HEK293 (cell line): ENCODE results near the gene BFAR.
A peak's percentile ranks its signal among the peaks of the same experiment; 100 is the strongest.

Experiments used
- CTCF ChIA-PET: fragments of 350-600 bp; formaldehyde crosslinking; extraction: SDS; loops from one replicate; lab custom pipeline; 2021; ENCODE audit warnings: antibody characterized with exemption; lab: Yijun Ruan, JAX
- POLR2A ChIA-PET: fragments of 300-600 bp; formaldehyde crosslinking; extraction: SDS; loops from one replicate; lab custom pipeline; 2020; ENCODE audit warnings: antibody characterized with exemption, inconsistent platforms; lab: Yijun Ruan, JAX
- H3K27ac ChIP-seq: fragments of 200-500 bp; sonication (Bioruptor generic); 2 replicates; pipeline ENCODE4 v1.5.1; 2014; ENCODE audit warnings: low read depth, low read length, control low read depth, inconsistent platforms; ENCODE audit errors: extremely low read depth
- H3K36me3 ChIP-seq, 2 experiments: fragments of 200-500 bp in 1 of 2; sonication (Bioruptor generic) in 1 of 2; 1 replicate in 1 of 2; 2 replicates in 1 of 2; pipeline ENCODE4 v1.5.1; 2014 to 2017; ENCODE audit warnings: inconsistent platforms in 2 of 2, low read length in 2 of 2; ENCODE audit not compliant: control insufficient read depth in 2 of 2, insufficient read depth in 1 of 2
- H3K4me1 ChIP-seq: fragments of 200-500 bp; sonication (Bioruptor generic); 2 replicates; pipeline ENCODE4 v1.5.1; 2014; ENCODE audit warnings: mild to moderate bottlenecking, low read length, inconsistent platforms; ENCODE audit not compliant: control insufficient read depth, insufficient read depth
- H3K4me3 ChIP-seq: 2 replicates; pipeline ENCODE4 v1.5.1; 2011; ENCODE audit warnings: low read depth, mild to moderate bottlenecking, control low read depth, low read length, moderate library complexity
- H3K9me3 ChIP-seq: fragments of 200-500 bp; sonication (Bioruptor generic); 2 replicates; pipeline ENCODE4 v1.5.1; 2014; ENCODE audit warnings: low read depth, low read length, inconsistent platforms; ENCODE audit not compliant: control insufficient read depth, insufficient read depth
- ATF2 ChIP-seq: fragments of 450-650 bp; formaldehyde crosslinking; IDR thresholded peaks from 2 replicates; pipeline ENCODE4 v1.5.1; 2016; ENCODE audit warnings: missing biosample characterization, missing genetic modification characterization, low read depth
- HOXC10 ChIP-seq: sonication (generic); formaldehyde crosslinking; IDR thresholded peaks from 2 replicates; pipeline ENCODE4 v1.8.1; 2023; ENCODE audit warnings: mild to moderate bottlenecking, missing genetic modification reagents
- KLF8 ChIP-seq: fragments of 450-650 bp; formaldehyde crosslinking; IDR thresholded peaks from 2 replicates; pipeline ENCODE4 v1.5.1; 2016; ENCODE audit warnings: missing biosample characterization, missing genetic modification characterization
- OVOL3 ChIP-seq: fragments of 450-650 bp; formaldehyde crosslinking; IDR thresholded peaks from 2 replicates; pipeline ENCODE4 v1.5.1; 2016; ENCODE audit warnings: missing biosample characterization, missing genetic modification characterization
- PBX3 ChIP-seq: sonication (generic); formaldehyde crosslinking; IDR thresholded peaks from 2 replicates; pipeline ENCODE4 v1.8.1; 2022; ENCODE audit warnings: mild to moderate bottlenecking, moderate library complexity, missing genetic modification reagents
- PRDM1 ChIP-seq: fragments of 450-650 bp; formaldehyde crosslinking; IDR thresholded peaks from 2 replicates; pipeline ENCODE4; 2016; ENCODE audit warnings: missing biosample characterization, missing genetic modification characterization
- RBAK ChIP-seq: fragments of 450-650 bp; formaldehyde crosslinking; IDR thresholded peaks from 2 replicates; pipeline ENCODE4 v1.5.1; 2016; ENCODE audit warnings: missing biosample characterization, missing genetic modification characterization
- SCRT1 ChIP-seq: fragments of 450-650 bp; formaldehyde crosslinking; IDR thresholded peaks from 2 replicates; pipeline ENCODE4 v1.5.1; 2016; ENCODE audit warnings: missing biosample characterization, missing genetic modification characterization, borderline replicate concordance
- SP3 ChIP-seq: fragments of 450-650 bp; formaldehyde crosslinking; IDR thresholded peaks from 2 replicates; pipeline ENCODE4 v1.5.1; 2016; ENCODE audit warnings: missing biosample characterization, missing genetic modification characterization
- ZBTB11 ChIP-seq: fragments of 450-650 bp; formaldehyde crosslinking; conservative IDR thresholded peaks from 2 replicates; pipeline ENCODE4 v1.5.1; 2016; ENCODE audit warnings: low read depth, missing biosample characterization, missing genetic modification characterization
- ZBTB17 ChIP-seq: fragments of 450-650 bp; formaldehyde crosslinking; IDR thresholded peaks from 2 replicates; pipeline ENCODE4 v1.5.1; 2016; ENCODE audit warnings: missing biosample characterization, missing genetic modification characterization
- ZNF175 ChIP-seq: fragments of 450-650 bp; formaldehyde crosslinking; IDR thresholded peaks from 2 replicates; pipeline ENCODE4 v1.5.1; 2016; ENCODE audit warnings: missing biosample characterization, missing genetic modification characterization
- ZNF223 ChIP-seq: fragments of 450-650 bp; formaldehyde crosslinking; IDR thresholded peaks from 2 replicates; pipeline ENCODE4 v1.5.1; 2016; ENCODE audit warnings: missing biosample characterization, missing genetic modification characterization
- ZNF26 ChIP-seq: fragments of 450-650 bp; formaldehyde crosslinking; IDR thresholded peaks from 2 replicates; pipeline ENCODE4 v1.5.1; 2016; ENCODE audit warnings: missing biosample characterization, missing genetic modification characterization
- ZNF266 ChIP-seq: fragments of 450-650 bp; formaldehyde crosslinking; IDR thresholded peaks from 2 replicates; pipeline ENCODE4 v1.5.1; 2016; ENCODE audit warnings: missing biosample characterization, missing genetic modification characterization, low read depth
- ZNF324 ChIP-seq: fragments of 450-650 bp; formaldehyde crosslinking; IDR thresholded peaks from 2 replicates; pipeline ENCODE4 v1.5.1; 2016; ENCODE audit warnings: missing biosample characterization, missing genetic modification characterization
- ZNF341 ChIP-seq: fragments of 450-650 bp; formaldehyde crosslinking; IDR thresholded peaks from 2 replicates; pipeline ENCODE4; 2016; ENCODE audit warnings: low read depth, missing biosample characterization, missing genetic modification characterization
- ZNF391 ChIP-seq: fragments of 450-650 bp; formaldehyde crosslinking; IDR thresholded peaks from 2 replicates; pipeline ENCODE4 v1.5.1; 2016; ENCODE audit warnings: low read depth, missing biosample characterization, missing genetic modification characterization, borderline replicate concordance
- ZNF416 ChIP-seq: fragments of 450-650 bp; formaldehyde crosslinking; IDR thresholded peaks from 2 replicates; pipeline ENCODE4 v1.5.1; 2016; ENCODE audit warnings: missing biosample characterization, missing genetic modification characterization
- ZNF433 ChIP-seq: fragments of 450-650 bp; formaldehyde crosslinking; IDR thresholded peaks from 2 replicates; pipeline ENCODE4 v1.5.1; 2016; ENCODE audit warnings: missing biosample characterization, missing genetic modification characterization, low read depth
- ZNF514 ChIP-seq: fragments of 450-650 bp; formaldehyde crosslinking; IDR thresholded peaks from 2 replicates; pipeline ENCODE4 v1.5.1; 2016; ENCODE audit warnings: missing biosample characterization, missing genetic modification characterization
- ZNF530 ChIP-seq: fragments of 450-650 bp; formaldehyde crosslinking; IDR thresholded peaks from 2 replicates; pipeline ENCODE4 v1.5.1; 2016; ENCODE audit warnings: low read depth, missing biosample characterization, missing genetic modification characterization
- ZNF549 ChIP-seq: fragments of 450-650 bp; IDR thresholded peaks from 2 replicates; pipeline ENCODE4 v1.5.1; 2018; ENCODE audit warnings: missing biosample characterization, missing genetic modification characterization, mild to moderate bottlenecking, inconsistent platforms, moderate library complexity
- ZNF571 ChIP-seq: fragments of 450-650 bp; formaldehyde crosslinking; IDR thresholded peaks from 2 replicates; pipeline ENCODE4 v1.5.0; 2017; ENCODE audit warnings: missing biosample characterization, missing genetic modification characterization
- ZNF670 ChIP-seq: fragments of 450-650 bp; formaldehyde crosslinking; IDR thresholded peaks from 2 replicates; pipeline ENCODE4 v1.5.1; 2016; ENCODE audit warnings: missing biosample characterization, missing genetic modification characterization, low read depth
- ZNF704 ChIP-seq: fragments of 450-650 bp; formaldehyde crosslinking; IDR thresholded peaks from 2 replicates; pipeline ENCODE4 v1.5.1; 2016; ENCODE audit warnings: missing biosample characterization, missing genetic modification characterization
- ZNF768 ChIP-seq: fragments of 450-650 bp; formaldehyde crosslinking; IDR thresholded peaks from 2 replicates; pipeline ENCODE4 v1.5.1; 2018; ENCODE audit warnings: missing biosample characterization, mild to moderate bottlenecking, missing genetic modification characterization
- ZSCAN4 ChIP-seq: fragments of 450-650 bp; formaldehyde crosslinking; IDR thresholded peaks from 2 replicates; pipeline ENCODE4 v1.5.1; 2017; ENCODE audit warnings: missing biosample characterization, missing genetic modification characterization

BFAR gene

GRCh38 chr16:14629612-14629918 lies 3.2 kb upstream of the BFAR start (continued):
- no peak for TF ChIP-seq ZNF26 (tag by site-specific recombination)
- TF ChIP-seq SCRT1 (tag by site-specific recombination), result no peak
- no peak for TF ChIP-seq ZNF223 (tag by site-specific recombination)
- TF ChIP-seq ATF2, result no peak
- no peak for TF ChIP-seq KLF8 (tag by site-specific recombination)
- no peak for TF ChIP-seq PRDM1
- TF ChIP-seq HOXC10 (CRISPR knock-in tag), result 0 out of 2 replicates have a peak, but pooled peaks have one; percentile 65
- TF ChIP-seq ZNF530, result no peak
- peak; percentile 70 for TF ChIP-seq ZBTB17 (tag by site-specific recombination)

GRCh38 chr16:14629919-14630619 lies 2.7 kb upstream of the BFAR start, which contains the start of gene PARN:
Gene PARN, minus strand, starts transcription at chr16:14630260. Its CDS starts 135 bp downstream, at chr16:14630125.
- peak within 1 kb of the TSS; percentile 71 for H3K4me3 ChIP-seq
- H3K9me3 ChIP-seq, result no peaks in the 10 kb centered on the region
- H3K4me1 ChIP-seq, result 0 out of 2 replicates have a peak, but pooled peaks cover 4% of the 10 kb centered on the region
- peak within 1 kb of the TSS; percentile 77 for H3K27ac ChIP-seq
- ChIA-PET CTCF (no interaction called here), POLR2A (interaction anchor here (0.6 to 2.0 kb wide), 9 partner anchors 9 to 1070 kb away, joined by 3 to 11 read pairs (median 3); partner anchors contain the start of gene ERCC4)
- peaks cover 26 to 41% of the 10 kb centered on the region in 2 experiments for H3K36me3 ChIP-seq
- no peak for TF ChIP-seq ZNF175 (tag by site-specific recombination)
- no peak for TF ChIP-seq RBAK (tag by site-specific recombination)
- TF ChIP-seq ZNF670, result no peak
- no peak for TF ChIP-seq ZNF549
- no peak for TF ChIP-seq ZNF433 (tag by site-specific recombination)
- peak; percentile 78 for TF ChIP-seq SP3 (tag by site-specific recombination)
- no peak for TF ChIP-seq ZNF768 (tag by site-specific recombination)
- TF ChIP-seq ZBTB11, result peak; percentile 87
- TF ChIP-seq ZNF704, result peak; percentile 70; the same call in 1 of the 2 replicates
- no peak for TF ChIP-seq PBX3 (CRISPR knock-in tag)
- TF ChIP-seq ZNF391 (tag by site-specific recombination), result no peak; the same call in 1 of the 2 replicates
- no peak for TF ChIP-seq ZNF514 (tag by site-specific recombination)
- peak; percentile 68 for TF ChIP-seq ZNF341 (tag by site-specific recombination)
- TF ChIP-seq ZNF324 (tag by site-specific recombination), result no peak; the same call in 1 of the 2 replicates
- TF ChIP-seq ZNF266 (tag by site-specific recombination), result no peak
- no peak; the same call in 1 of the 2 replicates for TF ChIP-seq ZSCAN4 (tag by site-specific recombination)
- no peak for TF ChIP-seq PRDM1
- TF ChIP-seq ZNF416, result no peak
- TF ChIP-seq ZNF571 (tag by site-specific recombination), result no peak
- no peak for TF ChIP-seq OVOL3 (tag by site-specific recombination)
